HCT116 (cell line): Measurements from ENCODE around the gene SCP2. TPM values are rescaled to one million over a fixed set of nuclear protein-coding genes. Genes with fewer than 3 reads are reported as not detected.

Experiments
- ATAC-seq: fragments of 200-7000 bp; cut with Tn5 transposase; 2 replicates; pipeline ENCODE4 v1.9.1; 2020; ENCODE audit warnings: mild to moderate bottlenecking, moderate library complexity
- BruUV-seq: library from RNA; stranded (reverse); fragments of 400-500 nt; replicated peaks from 2 replicates; lab custom pipeline; 2021; lab: Mats Ljungman, UMichigan
- CTCF ChIA-PET: fragments of 300-600 bp; sonication (Branson Sonifier 250); formaldehyde crosslinking; loops from one replicate; lab custom pipeline; 2021; ENCODE audit warnings: antibody characterized with exemption; lab: Charles Lee
- POLR2A ChIA-PET: fragments of 300-600, 350-600 bp; sonication (Branson Sonifier 250); formaldehyde crosslinking; loops from one replicate; lab custom pipeline; 2021; ENCODE audit warnings: antibody characterized with exemption; lab: Charles Lee
- RAD21 ChIA-PET, 2 experiments: fragments of 300-600 bp; sonication (Branson Sonifier 250); formaldehyde crosslinking; loops; one replicate each; lab custom pipeline; 2023; ENCODE audit warnings: low total read pairs in 2 of 2; ENCODE audit not compliant: uncharacterized antibody in 2 of 2, unreplicated experiment in 2 of 2, low non-redundant PET in 1 of 2; lab: Charles Lee
- DNase-seq: peaks from one replicate; pipeline ENCODE4 v3.0.0-alpha.2; 2010; ENCODE audit warnings: low read depth, low spot score
- H2AFZ ChIP-seq: fragments of 200-600 bp; shearing (Covaris generic), sonication (generic); 2 replicates; pipeline ENCODE4 v1.6.1; 2017; ENCODE audit warnings: low read depth, mixed run types, mixed read lengths, antibody characterized with exemption, low read length; ENCODE audit not compliant: poor library complexity, severe bottlenecking
- H3K27ac ChIP-seq: 2 replicates; pipeline ENCODE4 v1.5.1; 2012; ENCODE audit warnings: low read depth, low read length
- H3K27me3 ChIP-seq: fragments of 200-600 bp; sonication (generic); 2 replicates; pipeline ENCODE4 v1.6.1; 2016; ENCODE audit warnings: mixed run types, low read length, mixed read lengths; ENCODE audit not compliant: insufficient read depth
- H3K36me3 ChIP-seq, 2 experiments: fragments of 200-500 bp in 1 of 2; fragments of 200-600 bp in 1 of 2; sonication (Bioruptor generic) in 1 of 2; sonication (generic) in 1 of 2; 2 replicates each; pipeline versions ENCODE4 v1.5.1 to v1.6.1; 2014 to 2016; ENCODE audit warnings: low read length in 2 of 2, inconsistent platforms in 1 of 2, mixed read lengths in 1 of 2, mixed run types in 1 of 2; ENCODE audit not compliant: insufficient read depth in 2 of 2, control insufficient read depth in 1 of 2
- H3K4me1 ChIP-seq, 2 experiments: fragments of 200-600 bp in 1 of 2; sonication (generic) in 1 of 2; 2 replicates each; pipeline versions ENCODE4 v1.5.1 to v1.6.1; 2012 to 2017; ENCODE audit warnings: low read length in 2 of 2, inconsistent platforms in 1 of 2, mild to moderate bottlenecking in 1 of 2, mixed read lengths in 1 of 2, mixed run types in 1 of 2, moderate library complexity in 1 of 2; ENCODE audit not compliant: insufficient read depth in 2 of 2, control insufficient read depth in 1 of 2
- H3K4me2 ChIP-seq: fragments of 200-600 bp; sonication (generic); 2 replicates; pipeline ENCODE4 v1.6.1; 2017; ENCODE audit warnings: mixed run types, low read length, mixed read lengths
- H3K4me3 ChIP-seq, 2 experiments: fragments of 200-600 bp in 1 of 2; sonication (generic) in 1 of 2; replicated peaks in 1 of 2; 2 replicates each; pipeline ENCODE4 v1.5.1; 2011 to 2016; ENCODE audit warnings: low read length in 2 of 2, control low read depth in 1 of 2, low read depth in 1 of 2, mild to moderate bottlenecking in 1 of 2, mixed read lengths in 1 of 2, mixed run types in 1 of 2
- H3K79me2 ChIP-seq: fragments of 200-600 bp; sonication (generic); 2 replicates; pipeline ENCODE4 v1.6.1; 2017; ENCODE audit warnings: mild to moderate bottlenecking, mixed run types, low read length, moderate library complexity, mixed read lengths; ENCODE audit not compliant: insufficient read depth
- H3K9ac ChIP-seq: fragments of 200-600 bp; sonication (generic); 2 replicates; pipeline ENCODE4 v1.6.1; 2016; ENCODE audit warnings: low read length, mixed read lengths
- H3K9me2 ChIP-seq: fragments of 200-600 bp; sonication (generic), shearing (Covaris generic); 2 replicates; pipeline ENCODE4 v1.6.1; 2017; ENCODE audit warnings: mixed run types, mild to moderate bottlenecking, moderate library complexity; ENCODE audit not compliant: insufficient read depth
- H3K9me3 ChIP-seq, 2 experiments: fragments of 200-500 bp in 1 of 2; fragments of 200-600 bp in 1 of 2; sonication (Bioruptor generic) in 1 of 2; sonication (generic) in 1 of 2; 2 replicates each; pipeline ENCODE4 v1.6.1; 2014 to 2017; ENCODE audit warnings: low read length in 2 of 2, mixed read lengths in 2 of 2, inconsistent platforms in 1 of 2, low read depth in 1 of 2, mild to moderate bottlenecking in 1 of 2, mixed run types in 1 of 2, moderate library complexity in 1 of 2; ENCODE audit not compliant: control insufficient read depth in 1 of 2, insufficient read depth in 1 of 2
- H4K20me1 ChIP-seq: fragments of 200-600 bp; sonication (generic), shearing (Covaris generic); 2 replicates; pipeline ENCODE4 v1.6.1; 2017; ENCODE audit warnings: mixed run types, mild to moderate bottlenecking, moderate library complexity; ENCODE audit not compliant: insufficient read depth
- ATF3 ChIP-seq: IDR thresholded peaks from 2 replicates; pipeline ENCODE4 v1.6.1; 2012
- CBX3 ChIP-seq: IDR thresholded peaks from 2 replicates; pipeline ENCODE4 v1.6.1; 2012; ENCODE audit warnings: low read depth
- CTCF ChIP-seq, 3 experiments: fragments of 200-600 bp in 1 of 3; sonication (generic) in 1 of 3; IDR thresholded peaks in 2 of 3; conservative IDR thresholded peaks in 1 of 3; 2 replicates each; pipeline ENCODE4 v1.5.1; 2012 to 2017; ENCODE audit warnings: low read depth in 2 of 3, low read length in 2 of 3, antibody characterized with exemption in 1 of 3, borderline replicate concordance in 1 of 3, control low read depth in 1 of 3, mild to moderate bottlenecking in 1 of 3, mixed read lengths in 1 of 3, mixed run types in 1 of 3, moderate library complexity in 1 of 3; ENCODE audit not compliant: insufficient read depth in 1 of 3
- EGR1 ChIP-seq: IDR thresholded peaks from 2 replicates; pipeline ENCODE4 v1.6.1; 2012; ENCODE audit warnings: low read depth
- ELF1 ChIP-seq: IDR thresholded peaks from 2 replicates; pipeline ENCODE4 v1.6.1; 2012; ENCODE audit warnings: low read depth, borderline replicate concordance
- FOSL1 ChIP-seq: IDR thresholded peaks from 2 replicates; pipeline ENCODE4 v1.6.1; 2012; ENCODE audit warnings: low read depth
- MAX ChIP-seq: IDR thresholded peaks from 2 replicates; pipeline ENCODE4 v1.6.1; 2012
- POLR2A ChIP-seq: IDR thresholded peaks from 2 replicates; pipeline ENCODE4 v1.7.0; 2011; ENCODE audit warnings: borderline replicate concordance; ENCODE audit not compliant: insufficient read depth, insufficient read length; ENCODE audit errors: extremely low read depth
- RAD21 ChIP-seq: IDR thresholded peaks from 2 replicates; pipeline ENCODE4 v1.6.1; 2012; ENCODE audit warnings: low read depth, mild to moderate bottlenecking
- REST ChIP-seq: IDR thresholded peaks from 2 replicates; pipeline ENCODE4 v1.6.1; 2012; ENCODE audit warnings: low read depth
- SIN3A ChIP-seq: IDR thresholded peaks from 2 replicates; pipeline ENCODE4 v1.6.1; 2012; ENCODE audit warnings: low read depth
- SP1 ChIP-seq: IDR thresholded peaks from 2 replicates; pipeline ENCODE4 v1.6.1; 2012; ENCODE audit warnings: low read depth
- TCF7L2 ChIP-seq: IDR thresholded peaks from 2 replicates; pipeline ENCODE4 v1.7.0; 2011; ENCODE audit warnings: borderline replicate concordance, inconsistent platforms; ENCODE audit not compliant: insufficient read depth, insufficient read length; ENCODE audit errors: extremely low read depth
- YY1 ChIP-seq: IDR thresholded peaks from 2 replicates; pipeline ENCODE4 v1.6.1; 2011; ENCODE audit warnings: low read length, low read depth, moderate library complexity, mild to moderate bottlenecking; ENCODE audit not compliant: insufficient replicate concordance; ENCODE audit errors: extremely low read depth
- ZBTB33 ChIP-seq: IDR thresholded peaks from 2 replicates; pipeline ENCODE4 v1.6.1; 2011; ENCODE audit warnings: mild to moderate bottlenecking, low read length, moderate library complexity; ENCODE audit not compliant: insufficient replicate concordance; ENCODE audit errors: extremely low read depth
- ZFX ChIP-seq: fragments of 450-650 bp; IDR thresholded peaks from 2 replicates; pipeline ENCODE4 v1.6.1; 2017
- ZNF274 ChIP-seq: fragments of 200-500 bp; sonication (Bioruptor generic); IDR thresholded peaks from 2 replicates; pipeline ENCODE4 v1.6.1; 2014; ENCODE audit warnings: mild to moderate bottlenecking, low read depth, low read length, inconsistent platforms
- intact Hi-C: fragments of 100-400 bp; cut with micrococcal nuclease; formaldehyde crosslinking; loops from 2 replicates; pipeline ENCODE4 v1.10.0; 2022
- total RNA-seq: library from RNA; stranded (reverse); gene quantifications from one replicate; pipeline ENCODE4 v1.2.1, GENCODE V29; 2021; ENCODE audit not compliant: unreplicated experiment

Gene SCP2
- total RNA-seq, 1 experiment from 2014 or later, result 62.0 TPM

- no peaks in the 10 kb centered on the region for H3K79me2 ChIP-seq
- TF ChIP-seq CBX3, result no peak
- TF ChIP-seq ZFX, result no peak
- TF ChIP-seq SP1, result no peak
- TF ChIP-seq EGR1, result no peak
- TF ChIP-seq ZNF274, result no peak
- no peak for TF ChIP-seq TCF7L2
- TF ChIP-seq RAD21, result no peak
- no peak for TF ChIP-seq CTCF (IDR thresholded peaks at IDR 0.05 in 2 of 3, conservative IDR thresholded peaks at IDR 0.05 in 1 of 3; ENCODE audit: borderline replicate concordance in 1 of 3, insufficient read depth in 1 of 3, low read depth in 2 of 3, low read length in 2 of 3)
- no peak for TF ChIP-seq REST
- no peak for TF ChIP-seq FOSL1
- no peak for TF ChIP-seq ATF3
- no peak for TF ChIP-seq SIN3A
- TF ChIP-seq MAX, result no peak
- no peak for TF ChIP-seq YY1
- TF ChIP-seq ELF1, result no peak
- TF ChIP-seq ZBTB33, result no peak
- no peak for TF ChIP-seq POLR2A
- TF ChIP-seq, all 23 proteins: peak for 0
- Histone ChIP-seq H3K4me1 (no peaks in the 10 kb centered on the region), H3K36me3 (no peaks in the 10 kb centered on the region), H3K4me2 (no peak overlapping the region), H3K9ac (no peak overlapping the region), H3K9me2 (no peaks in the 10 kb centered on the region), H3K27ac (no peak overlapping the region), H3K9me3 (no peaks in the 10 kb centered on the region), H2AFZ (no peak overlapping the region), H4K20me1 (no peaks in the 10 kb centered on the region), H3K4me3 (no peak overlapping the region), H3K27me3 (no peaks in the 10 kb centered on the region)
- BruUV-seq, result no TSS peak
- ATAC-seq (no peak), DNase-seq (no peak)
- intact Hi-C loops, result no loop called here
- ChIA-PET CTCF (no interaction called here), RAD21 (no interaction called here), POLR2A (no interaction called here)
Observed at GRCh38 chr1:53077599-53077965, 150.5 kb downstream of the SCP2 start.
